Progenitor cell of endocrine pancreas (in vitro differentiated cells): ENCODE measurements around the gene LCN10. TPM values are rescaled to one million over a fixed set of nuclear protein-coding genes. Genes with fewer than 3 reads are reported as not detected.

Experiments
- DNase-seq: peaks from one replicate; pipeline ENCODE4 v3.0.0; 2021; ENCODE audit warnings: low spot score; ENCODE audit not compliant: unreplicated experiment
- H3K27ac Mint-ChIP-seq: 2 replicates; pipeline ENCODE4 v1.8.0; 2021; ENCODE audit warnings: mild to moderate bottlenecking, moderate library complexity, mixed read lengths
- H3K27me3 Mint-ChIP-seq: 2 replicates; pipeline ENCODE4 v1.8.0; 2021; ENCODE audit warnings: mixed read lengths
- H3K36me3 Mint-ChIP-seq: 2 replicates; pipeline ENCODE4 v1.8.0; 2022; ENCODE audit warnings: mixed read lengths; ENCODE audit not compliant: insufficient read depth
- H3K4me1 Mint-ChIP-seq: 2 replicates; pipeline ENCODE4 v1.8.0; 2021; ENCODE audit warnings: low read depth, mixed read lengths
- H3K4me3 Mint-ChIP-seq: 2 replicates; pipeline ENCODE4 v1.8.0; 2021; ENCODE audit warnings: low read depth, mild to moderate bottlenecking, moderate library complexity, mixed read lengths
- H3K9me3 Mint-ChIP-seq: 2 replicates; pipeline ENCODE4 v1.8.0; 2021; ENCODE audit warnings: low read depth, mixed read lengths
- total RNA-seq: library from RNA; stranded (reverse); gene quantifications from 2 replicates; pipeline ENCODE4 v1.2.1, GENCODE V29; 2021
- TF ChIP-seq, protein P1 (sequence below): fragments of 200-600 bp; sonication (generic); IDR thresholded peaks from one replicate; pipeline ENCODE4 v1.5.0; 2021; ENCODE audit warnings: antibody characterized with exemption, mild to moderate bottlenecking; ENCODE audit not compliant: unreplicated experiment

Gene LCN10
- total RNA-seq, 1 donor from 2014 or later: not detected

DNA sequence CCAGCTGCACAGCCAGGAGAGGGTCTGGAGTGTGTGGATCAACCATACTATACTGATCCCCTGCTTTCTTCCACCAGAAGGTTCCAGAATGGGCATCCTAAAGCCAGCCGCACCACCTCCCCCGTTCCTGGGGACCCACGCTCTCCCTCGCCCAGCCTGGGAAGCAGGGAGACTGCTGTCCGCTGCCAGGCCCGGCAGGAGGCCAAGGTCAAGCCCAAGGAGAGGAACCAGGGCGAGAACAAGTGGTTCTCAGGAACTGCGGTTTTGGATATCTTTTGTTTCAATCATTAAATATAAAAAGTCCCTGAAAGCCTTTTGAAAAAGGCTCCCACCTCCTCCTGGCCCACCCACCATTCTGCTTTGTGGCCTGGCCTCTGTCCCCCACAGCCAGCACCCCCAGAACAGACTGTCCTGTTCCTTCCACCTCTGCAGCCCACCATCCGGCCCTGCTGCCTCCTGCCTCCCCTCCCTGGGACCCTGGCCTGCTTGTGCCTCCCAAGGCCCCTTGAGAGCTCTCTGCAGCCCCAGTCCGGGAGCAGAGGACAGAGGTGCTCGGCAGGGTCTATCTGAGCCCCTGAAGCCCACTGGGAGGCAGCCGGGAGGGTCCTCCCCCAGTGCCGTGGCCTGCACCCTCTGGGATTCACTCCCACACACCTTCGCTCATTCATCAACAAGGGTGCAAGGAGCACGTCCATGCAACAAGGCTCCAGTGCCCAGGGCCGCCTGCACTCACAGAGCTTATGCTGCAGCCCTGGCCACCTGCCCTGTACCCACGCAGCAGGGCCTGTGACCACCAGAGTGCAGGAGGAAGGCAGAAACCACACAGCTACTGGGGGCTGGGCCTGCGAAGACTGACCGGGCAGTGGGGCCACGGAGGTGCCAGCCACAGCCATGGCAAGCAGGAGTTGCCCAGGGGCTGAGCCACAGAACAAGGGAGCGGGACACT, 6.2 kb upstream of the LCN10 start:
- Mint-ChIP-seq H3K4me1 (no peaks in the 10 kb centered on the region), H3K4me3 (no peak overlapping the region), H3K27ac (no peak overlapping the region), H3K36me3 (no peaks in the 10 kb centered on the region), H3K27me3 (peaks cover 7% of the 10 kb centered on the region), H3K9me3 (peaks cover 11% of the 10 kb centered on the region)
- TF ChIP-seq, protein P1, sequence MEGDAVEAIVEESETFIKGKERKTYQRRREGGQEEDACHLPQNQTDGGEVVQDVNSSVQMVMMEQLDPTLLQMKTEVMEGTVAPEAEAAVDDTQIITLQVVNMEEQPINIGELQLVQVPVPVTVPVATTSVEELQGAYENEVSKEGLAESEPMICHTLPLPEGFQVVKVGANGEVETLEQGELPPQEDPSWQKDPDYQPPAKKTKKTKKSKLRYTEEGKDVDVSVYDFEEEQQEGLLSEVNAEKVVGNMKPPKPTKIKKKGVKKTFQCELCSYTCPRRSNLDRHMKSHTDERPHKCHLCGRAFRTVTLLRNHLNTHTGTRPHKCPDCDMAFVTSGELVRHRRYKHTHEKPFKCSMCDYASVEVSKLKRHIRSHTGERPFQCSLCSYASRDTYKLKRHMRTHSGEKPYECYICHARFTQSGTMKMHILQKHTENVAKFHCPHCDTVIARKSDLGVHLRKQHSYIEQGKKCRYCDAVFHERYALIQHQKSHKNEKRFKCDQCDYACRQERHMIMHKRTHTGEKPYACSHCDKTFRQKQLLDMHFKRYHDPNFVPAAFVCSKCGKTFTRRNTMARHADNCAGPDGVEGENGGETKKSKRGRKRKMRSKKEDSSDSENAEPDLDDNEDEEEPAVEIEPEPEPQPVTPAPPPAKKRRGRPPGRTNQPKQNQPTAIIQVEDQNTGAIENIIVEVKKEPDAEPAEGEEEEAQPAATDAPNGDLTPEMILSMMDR: no peak
- no peak for DNase-seq

DNA sequence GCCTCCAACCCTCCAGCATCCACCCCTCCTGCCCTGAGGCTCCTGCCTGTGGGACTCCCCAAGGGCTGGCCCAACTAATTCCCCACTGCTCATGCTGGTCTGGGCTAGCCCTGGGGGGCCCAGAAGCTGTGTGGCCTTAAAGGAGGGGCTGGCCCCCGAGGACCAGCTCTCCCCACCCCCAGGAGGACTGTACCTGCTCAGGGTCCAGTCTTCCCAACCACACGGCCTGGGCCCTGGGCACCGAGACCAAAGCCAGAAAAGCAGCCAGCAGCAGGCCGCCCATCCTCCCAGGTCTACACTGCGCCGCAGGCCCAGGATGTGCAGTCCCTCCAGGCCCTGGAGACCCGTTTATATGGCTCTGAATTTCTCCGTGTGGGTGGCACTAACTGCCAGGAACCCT, 5.5 kb upstream of the LCN10 start, which contains the start of gene LCN6:
Gene LCN6 (minus strand): TSS at position 325 of the 400 bp plus-strand sequence. CDS start 42 bp downstream, at position 283.
- Mint-ChIP-seq H3K4me1 (no peaks in the 10 kb centered on the region), H3K27ac (no peak within 1 kb of the TSS), H3K27me3 (peaks cover 7% of the 10 kb centered on the region), H3K36me3 (no peaks in the 10 kb centered on the region), H3K9me3 (peaks cover 11% of the 10 kb centered on the region), H3K4me3 (no peak within 1 kb of the TSS)
- TF ChIP-seq, protein P1: no peak
- DNase-seq: no peak

GRCh38 chr9:136747161-136748060, 4.7 kb upstream of the LCN10 start:
- Mint-ChIP-seq H3K36me3 (no peaks in the 10 kb centered on the region), H3K4me3 (no peak overlapping the region), H3K27me3 (peaks cover 3% of the 10 kb centered on the region), H3K27ac (no peak overlapping the region), H3K9me3 (peaks cover 7% of the 10 kb centered on the region), H3K4me1 (no peaks in the 10 kb centered on the region)
- TF ChIP-seq, protein P1: no peak
- no peak for DNase-seq

DNA sequence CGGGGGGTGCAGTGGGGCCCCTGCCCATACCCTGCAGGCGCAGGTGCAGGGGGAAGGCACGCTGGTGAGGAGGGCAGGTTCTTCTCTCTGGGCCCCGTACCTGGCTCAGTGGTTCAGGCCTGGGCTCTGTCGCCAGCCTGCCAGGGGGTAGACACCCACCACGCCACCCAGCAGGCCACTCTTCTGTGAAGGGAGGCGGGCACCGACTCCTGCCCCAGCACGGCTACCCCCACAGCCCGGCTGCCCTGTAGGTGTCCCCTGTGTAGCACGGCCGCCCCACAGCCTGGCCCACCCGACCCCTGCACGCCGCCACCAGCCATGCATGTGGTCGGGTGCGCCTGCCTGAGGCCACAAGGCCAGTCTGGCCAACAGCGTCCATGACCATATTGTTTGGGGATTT, 3.9 kb upstream of the LCN10 start:
- Mint-ChIP-seq H3K36me3 (no peaks in the 10 kb centered on the region), H3K4me1 (no peaks in the 10 kb centered on the region), H3K4me3 (no peak overlapping the region), H3K27ac (no peak overlapping the region), H3K9me3 (peaks cover 2% of the 10 kb centered on the region), H3K27me3 (no peaks in the 10 kb centered on the region)
- TF ChIP-seq, protein P1: no peak
- DNase-seq: no peak

DNA sequence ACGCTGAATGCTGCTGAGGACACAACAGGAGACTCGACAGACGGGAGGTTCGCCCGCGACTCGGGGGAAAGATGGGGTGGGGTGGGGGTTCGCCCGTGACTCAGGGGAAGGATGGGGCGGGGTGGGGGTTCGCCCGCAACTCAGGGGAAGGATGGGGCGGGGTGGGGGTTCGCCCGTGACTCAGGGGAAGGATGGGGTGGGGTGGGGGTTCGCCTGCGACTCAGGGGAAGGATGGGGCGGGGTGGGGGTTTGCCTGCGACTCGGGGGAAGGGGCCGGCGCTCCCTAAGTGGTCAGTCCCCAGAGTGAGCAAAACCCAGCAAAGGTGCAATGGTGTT, 3.4 kb upstream of the LCN10 start:
- no peaks in the 10 kb centered on the region for H3K36me3 Mint-ChIP-seq
- TF ChIP-seq, protein P1: no peak
- no peaks in the 10 kb centered on the region for H3K27me3 Mint-ChIP-seq
- no peaks in the 10 kb centered on the region for H3K9me3 Mint-ChIP-seq
- no peak for DNase-seq
- H3K4me3 Mint-ChIP-seq: no peak overlapping the region
- no peak overlapping the region for H3K27ac Mint-ChIP-seq
- no peaks in the 10 kb centered on the region for H3K4me1 Mint-ChIP-seq
